ENCODE results near the gene HNRNPF. TPM values are rescaled to one million over a fixed set of nuclear protein-coding genes. Genes with fewer than 3 reads are reported as not detected.

The HNRNPF gene
- total and polyA plus RNA-seq, 4 donors = 64.5 to 150 (median 113) TPM

- 69% methylated on average over 7 of the region's 7 CpGs for WGBS
- Histone ChIP-seq H3K4me1 (ENCODE audit: control insufficient read depth in 4 of 4, insufficient read depth in 4 of 4, low read length in 3 of 4) (peaks cover 0 to 1% (median 0%) of the 10 kb centered on the region in 4 donors), H3K36me3 (ENCODE audit: control insufficient read depth in 4 of 4, insufficient read depth in 3 of 4, low read depth in 1 of 4, low read length in 3 of 4) (no peaks in the 10 kb centered on the region), H3K9me3 (ENCODE audit: control insufficient read depth in 4 of 4, low read length in 3 of 4) (no peaks in the 10 kb centered on the region), H3K4me3 (ENCODE audit: low read depth in 1 of 3, low read length in 3 of 3) (no peak overlapping the region), H3K9ac (ENCODE audit: low read depth in 1 of 2, low read length in 2 of 2) (no peak overlapping the region), H3K27me3 (ENCODE audit: control insufficient read depth in 4 of 4, insufficient read depth in 4 of 4, low read length in 3 of 4) (no peaks in the 10 kb centered on the region), H3K27ac (ENCODE audit: low read depth in 1 of 2, low read length in 2 of 2) (no peak overlapping the region)
- no peak for TF ChIP-seq EGR1 (IDR thresholded peaks at IDR 0.05; ENCODE audit: low read depth in 2 of 2)
- no peak for TF ChIP-seq GABPA (IDR thresholded peaks at IDR 0.05 in 1 of 2, conservative IDR thresholded peaks at IDR 0.05 in 1 of 2)
- TF ChIP-seq NR2F2 (IDR thresholded peaks at IDR 0.05) = no peak
- TF ChIP-seq, protein P1, sequence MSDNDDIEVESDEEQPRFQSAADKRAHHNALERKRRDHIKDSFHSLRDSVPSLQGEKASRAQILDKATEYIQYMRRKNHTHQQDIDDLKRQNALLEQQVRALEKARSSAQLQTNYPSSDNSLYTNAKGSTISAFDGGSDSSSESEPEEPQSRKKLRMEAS (IDR thresholded peaks at IDR 0.05) = no peak
- TF ChIP-seq, protein P2, sequence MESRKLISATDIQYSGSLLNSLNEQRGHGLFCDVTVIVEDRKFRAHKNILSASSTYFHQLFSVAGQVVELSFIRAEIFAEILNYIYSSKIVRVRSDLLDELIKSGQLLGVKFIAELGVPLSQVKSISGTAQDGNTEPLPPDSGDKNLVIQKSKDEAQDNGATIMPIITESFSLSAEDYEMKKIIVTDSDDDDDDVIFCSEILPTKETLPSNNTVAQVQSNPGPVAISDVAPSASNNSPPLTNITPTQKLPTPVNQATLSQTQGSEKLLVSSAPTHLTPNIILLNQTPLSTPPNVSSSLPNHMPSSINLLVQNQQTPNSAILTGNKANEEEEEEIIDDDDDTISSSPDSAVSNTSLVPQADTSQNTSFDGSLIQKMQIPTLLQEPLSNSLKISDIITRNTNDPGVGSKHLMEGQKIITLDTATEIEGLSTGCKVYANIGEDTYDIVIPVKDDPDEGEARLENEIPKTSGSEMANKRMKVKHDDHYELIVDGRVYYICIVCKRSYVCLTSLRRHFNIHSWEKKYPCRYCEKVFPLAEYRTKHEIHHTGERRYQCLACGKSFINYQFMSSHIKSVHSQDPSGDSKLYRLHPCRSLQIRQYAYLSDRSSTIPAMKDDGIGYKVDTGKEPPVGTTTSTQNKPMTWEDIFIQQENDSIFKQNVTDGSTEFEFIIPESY (IDR thresholded peaks at IDR 0.05) = no peak
- no peak for TF ChIP-seq FOXA2 (IDR thresholded peaks at IDR 0.05)
- DNase-seq (ENCODE audit: low spot score) = no peak
Measured at GRCh38 chr10:43352951-43353350, 56.0 kb downstream of the HNRNPF start.

GRCh38 chr10:43351301-43351700, 57.7 kb downstream of the HNRNPF start:
- WGBS = 72% methylated on average over 14 of the region's 14 CpGs
- H3K9me3 ChIP-seq (ENCODE audit: control insufficient read depth in 4 of 4, low read length in 3 of 4) = no peaks in the 10 kb centered on the region
- H3K9ac ChIP-seq (ENCODE audit: low read depth in 1 of 2, low read length in 2 of 2) = no peak overlapping the region
- no peak for TF ChIP-seq REST (IDR thresholded peaks at IDR 0.05)
- no peak for TF ChIP-seq JUND (IDR thresholded peaks at IDR 0.05)
- H3K27me3 ChIP-seq (ENCODE audit: control insufficient read depth in 4 of 4, insufficient read depth in 4 of 4, low read length in 3 of 4) = no peaks in the 10 kb centered on the region
- H3K4me1 ChIP-seq (ENCODE audit: control insufficient read depth in 4 of 4, insufficient read depth in 4 of 4, low read length in 3 of 4) = peaks cover 0 to 1% (median 0%) of the 10 kb centered on the region in 4 donors
- H3K36me3 ChIP-seq (ENCODE audit: control insufficient read depth in 4 of 4, insufficient read depth in 3 of 4, low read depth in 1 of 4, low read length in 3 of 4) = no peaks in the 10 kb centered on the region
- no peak overlapping the region for H3K4me3 ChIP-seq (ENCODE audit: low read depth in 1 of 3, low read length in 3 of 3)
- H3K27ac ChIP-seq (ENCODE audit: low read depth in 1 of 2, low read length in 2 of 2) = no peak overlapping the region
- DNase-seq (ENCODE audit: low spot score) = no peak

DNA sequence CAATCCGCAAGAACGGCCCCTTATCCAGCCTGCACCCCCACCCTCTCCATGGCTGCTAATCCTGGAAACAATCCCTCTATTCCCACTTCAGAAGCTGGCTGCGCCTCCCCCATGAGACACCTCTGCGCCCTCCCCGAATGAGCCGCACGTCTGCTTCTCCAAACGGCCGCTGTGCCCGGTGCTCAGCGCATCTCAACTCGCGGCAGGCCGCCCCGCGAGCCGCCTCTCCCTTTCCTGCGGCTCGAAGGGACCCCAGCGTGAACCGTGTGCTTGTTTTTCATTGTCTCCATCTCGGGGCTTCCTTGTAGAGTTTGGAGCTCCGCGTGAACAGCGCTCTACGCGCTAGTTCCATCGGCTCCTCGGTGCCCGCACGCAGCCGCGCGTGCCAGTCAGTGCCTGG, 58.3 kb downstream of the HNRNPF start:
- WGBS = 44% methylated on average over 34 of the region's 34 CpGs
- Histone ChIP-seq H3K36me3 (ENCODE audit: control insufficient read depth in 4 of 4, insufficient read depth in 3 of 4, low read depth in 1 of 4, low read length in 3 of 4) (no peaks in the 10 kb centered on the region), H3K9me3 (ENCODE audit: control insufficient read depth in 4 of 4, low read length in 3 of 4) (no peaks in the 10 kb centered on the region), H3K9ac (ENCODE audit: low read depth in 1 of 2, low read length in 2 of 2) (no peak overlapping the region), H3K4me1 (ENCODE audit: control insufficient read depth in 4 of 4, insufficient read depth in 4 of 4, low read length in 3 of 4) (peaks cover 0 to 1% (median 0%) of the 10 kb centered on the region in 4 donors), H3K4me3 (ENCODE audit: low read depth in 1 of 3, low read length in 3 of 3) (no peak overlapping the region), H3K27me3 (ENCODE audit: control insufficient read depth in 4 of 4, insufficient read depth in 4 of 4, low read length in 3 of 4) (no peaks in the 10 kb centered on the region), H3K27ac (ENCODE audit: low read depth in 1 of 2, low read length in 2 of 2) (no peak overlapping the region)
- no peak for DNase-seq (ENCODE audit: low spot score)
- TF ChIP-seq RAD21 (IDR thresholded peaks at IDR 0.05) (no peak), HNF4A (conservative IDR thresholded peaks at IDR 0.05) (no peak)
